MM.1S (cell line): ENCODE data around the gene IQSEC1.

Source experiments
- CTCF ChIP-seq: fragments of 300-600 bp; sonication (generic); IDR thresholded peaks from 2 replicates; pipeline ENCODE4 v1.5.1; 2016; ENCODE audit warnings: antibody characterized with exemption, low read length, mixed read lengths
- EZH2 ChIP-seq: fragments of 300-600 bp; sonication (generic); optimal IDR thresholded peaks from 2 replicates; pipeline ENCODE3; 2017; ENCODE audit warnings: low read depth, mild to moderate bottlenecking, antibody characterized with exemption, low read length, mixed read lengths

- TF ChIP-seq CTCF = no peak
- TF ChIP-seq EZH2 = no peak
These were observed 34.4 kb upstream of the IQSEC1 start for GRCh38 chr3:13107661-13108060.
